Caco-2 (cell line): ENCODE measurements around the gene ARHGEF7. TPM values are rescaled to one million over a fixed set of nuclear protein-coding genes. Genes with fewer than 3 reads are reported as not detected.

Experiments
- BruUV-seq: library from RNA; stranded (reverse); fragments of 400-500 nt; replicated peaks from 2 replicates; lab custom pipeline; 2021; lab: Mats Ljungman, UMichigan
- CTCF ChIA-PET: fragments of 300-600 bp; sonication (Branson Sonifier 250); formaldehyde crosslinking; loops from one replicate; lab custom pipeline; 2022; ENCODE audit warnings: antibody characterized with exemption; lab: Charles Lee
- POLR2A ChIA-PET: fragments of 300-600 bp; sonication (Branson Sonifier 250); formaldehyde crosslinking; loops from one replicate; lab custom pipeline; 2022; ENCODE audit warnings: antibody characterized with exemption; lab: Charles Lee
- DNase-seq, 2 experiments: peaks; one replicate each; pipeline versions ENCODE4 v3.0.0 to v3.0.0-alpha.2; 2020 to 2022
- H3K27me3 ChIP-seq: replicated peaks from 2 replicates; pipeline ENCODE4 v1.6.0; 2011; ENCODE audit warnings: low read length; ENCODE audit not compliant: control insufficient read depth, insufficient read depth
- H3K36me3 ChIP-seq: 2 replicates; pipeline ENCODE4 v1.5.1; 2011; ENCODE audit warnings: low read length; ENCODE audit not compliant: control insufficient read depth, insufficient read depth
- H3K4me1 ChIP-seq: fragments of 250-450 bp; sonication (Bioruptor Pico); 2 replicates; pipeline ENCODE4 v1.5.1; 2020; ENCODE audit warnings: mild to moderate bottlenecking
- H3K4me3 ChIP-seq: 2 replicates; pipeline ENCODE4 v1.5.1; 2011; ENCODE audit warnings: low read depth, mild to moderate bottlenecking, control low read depth, low read length
- H3K9me3 ChIP-seq: fragments of 250-450 bp; sonication (Bioruptor Pico); 2 replicates; pipeline ENCODE4 v1.5.1; 2020; ENCODE audit warnings: mild to moderate bottlenecking, moderate library complexity
- H3K27ac Mint-ChIP-seq: one replicate; pipeline ENCODE4 v1.8.0; 2022; ENCODE audit warnings: mixed read lengths; ENCODE audit not compliant: unreplicated experiment
- H3K27me3 Mint-ChIP-seq: one replicate; pipeline ENCODE4 v1.8.0; 2022; ENCODE audit warnings: mixed read lengths; ENCODE audit not compliant: insufficient read depth, unreplicated experiment
- H3K36me3 Mint-ChIP-seq: one replicate; pipeline ENCODE4 v1.8.0; 2022; ENCODE audit warnings: mild to moderate bottlenecking, mixed read lengths; ENCODE audit not compliant: insufficient read depth, unreplicated experiment
- H3K4me1 Mint-ChIP-seq: one replicate; pipeline ENCODE4 v1.8.0; 2022; ENCODE audit warnings: low read depth, mixed read lengths; ENCODE audit not compliant: unreplicated experiment
- H3K4me3 Mint-ChIP-seq: one replicate; pipeline ENCODE4 v1.8.0; 2022; ENCODE audit warnings: mild to moderate bottlenecking, moderate library complexity, mixed read lengths; ENCODE audit not compliant: unreplicated experiment
- H3K9me3 Mint-ChIP-seq: one replicate; pipeline ENCODE4 v1.8.0; 2022; ENCODE audit warnings: mixed read lengths; ENCODE audit not compliant: unreplicated experiment
- intact Hi-C: fragments of 100-400 bp; cut with micrococcal nuclease; formaldehyde crosslinking; loops from one replicate; pipeline ENCODE4 v1.10.0; 2022; ENCODE audit not compliant: unreplicated experiment
- total RNA-seq: library from RNA; stranded (reverse); gene quantifications from 2 replicates; pipeline ENCODE4 v1.2.3, GENCODE V29; 2022
- TF ChIP-seq, protein P1 (sequence below), 2 experiments: fragments of 200-600 bp in 1 of 2; IDR thresholded peaks; 1 replicate in 1 of 2; 2 replicates in 1 of 2; pipeline versions ENCODE4 v1.5.1 to v1.8.0; 2011 to 2022; ENCODE audit warnings: antibody characterized with exemption in 1 of 2, control low read depth in 1 of 2, inconsistent platforms in 1 of 2, low read depth in 1 of 2, low read length in 1 of 2, mild to moderate bottlenecking in 1 of 2, moderate library complexity in 1 of 2; ENCODE audit not compliant: insufficient read depth in 1 of 2, severe bottlenecking in 1 of 2, unreplicated experiment in 1 of 2

ARHGEF7 gene
- total RNA-seq, 1 experiment from 2014 or later = 60.5 TPM

DNA sequence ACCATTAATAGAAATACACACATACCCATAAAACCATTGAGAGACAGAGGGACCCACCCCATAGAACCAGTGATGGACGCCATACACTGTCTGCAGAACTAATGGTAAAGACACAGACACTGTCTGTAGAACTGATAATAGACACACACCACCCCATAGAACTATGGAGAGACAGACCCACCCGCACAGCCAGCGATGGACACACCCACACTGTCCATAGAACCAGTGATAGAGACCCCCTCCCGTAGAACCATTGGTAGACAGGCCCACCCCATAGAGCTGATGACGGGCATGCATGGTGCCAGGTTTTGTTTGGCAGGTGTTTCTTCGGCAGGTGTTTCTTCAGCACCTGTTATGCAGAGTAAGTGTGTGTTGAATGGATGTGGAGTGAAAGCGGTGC lies 117.1 kb downstream of the ARHGEF7 start:
- no peaks in the 10 kb centered on the region for H3K9me3 ChIP-seq
- H3K36me3 ChIP-seq = no peaks in the 10 kb centered on the region
- no peak overlapping the region for H3K4me3 Mint-ChIP-seq
- ChIA-PET CTCF (no interaction called here), POLR2A (no interaction called here)
- H3K27me3 ChIP-seq = no peaks in the 10 kb centered on the region
- intact Hi-C loops = no loop called here
- H3K36me3 Mint-ChIP-seq = peaks cover 27% of the 10 kb centered on the region
- H3K27ac Mint-ChIP-seq = no peak overlapping the region
- TF ChIP-seq, protein P1, sequence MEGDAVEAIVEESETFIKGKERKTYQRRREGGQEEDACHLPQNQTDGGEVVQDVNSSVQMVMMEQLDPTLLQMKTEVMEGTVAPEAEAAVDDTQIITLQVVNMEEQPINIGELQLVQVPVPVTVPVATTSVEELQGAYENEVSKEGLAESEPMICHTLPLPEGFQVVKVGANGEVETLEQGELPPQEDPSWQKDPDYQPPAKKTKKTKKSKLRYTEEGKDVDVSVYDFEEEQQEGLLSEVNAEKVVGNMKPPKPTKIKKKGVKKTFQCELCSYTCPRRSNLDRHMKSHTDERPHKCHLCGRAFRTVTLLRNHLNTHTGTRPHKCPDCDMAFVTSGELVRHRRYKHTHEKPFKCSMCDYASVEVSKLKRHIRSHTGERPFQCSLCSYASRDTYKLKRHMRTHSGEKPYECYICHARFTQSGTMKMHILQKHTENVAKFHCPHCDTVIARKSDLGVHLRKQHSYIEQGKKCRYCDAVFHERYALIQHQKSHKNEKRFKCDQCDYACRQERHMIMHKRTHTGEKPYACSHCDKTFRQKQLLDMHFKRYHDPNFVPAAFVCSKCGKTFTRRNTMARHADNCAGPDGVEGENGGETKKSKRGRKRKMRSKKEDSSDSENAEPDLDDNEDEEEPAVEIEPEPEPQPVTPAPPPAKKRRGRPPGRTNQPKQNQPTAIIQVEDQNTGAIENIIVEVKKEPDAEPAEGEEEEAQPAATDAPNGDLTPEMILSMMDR (IDR thresholded peaks at IDR 0.05; ENCODE audit: insufficient read depth in 1 of 2, low read depth in 1 of 2, low read length in 1 of 2, severe bottlenecking in 1 of 2, unreplicated experiment in 1 of 2) = no peak
- no peak overlapping the region for H3K4me3 ChIP-seq
- no peaks in the 10 kb centered on the region for H3K4me1 ChIP-seq
- BruUV-seq = no TSS peak
- H3K9me3 Mint-ChIP-seq = no peaks in the 10 kb centered on the region
- no peaks in the 10 kb centered on the region for H3K4me1 Mint-ChIP-seq
- no peak for DNase-seq
- no peaks in the 10 kb centered on the region for H3K27me3 Mint-ChIP-seq

- Histone ChIP-seq H3K36me3 (no peaks in the 10 kb centered on the region; the same call in 1 of the 2 replicates), H3K4me3 (no peak overlapping the region), H3K9me3 (no peaks in the 10 kb centered on the region), H3K27me3 (no peaks in the 10 kb centered on the region), H3K4me1 (no peaks in the 10 kb centered on the region)
- Mint-ChIP-seq H3K4me3 (no peak overlapping the region), H3K27ac (no peak overlapping the region), H3K9me3 (no peaks in the 10 kb centered on the region), H3K27me3 (no peaks in the 10 kb centered on the region), H3K4me1 (no peaks in the 10 kb centered on the region), H3K36me3 (peaks cover 27% of the 10 kb centered on the region)
- DNase-seq = no peak
- TF ChIP-seq, protein P1 (IDR thresholded peaks at IDR 0.05; ENCODE audit: insufficient read depth in 1 of 2, low read depth in 1 of 2, low read length in 1 of 2, severe bottlenecking in 1 of 2, unreplicated experiment in 1 of 2) = no peak
- ChIA-PET POLR2A (no interaction called here), CTCF (no interaction called here)
- no TSS peak for BruUV-seq
- intact Hi-C loops = no loop called here
These were observed 118.0 kb downstream of the ARHGEF7 start for GRCh38 chr13:111233080-111233479.

DNA sequence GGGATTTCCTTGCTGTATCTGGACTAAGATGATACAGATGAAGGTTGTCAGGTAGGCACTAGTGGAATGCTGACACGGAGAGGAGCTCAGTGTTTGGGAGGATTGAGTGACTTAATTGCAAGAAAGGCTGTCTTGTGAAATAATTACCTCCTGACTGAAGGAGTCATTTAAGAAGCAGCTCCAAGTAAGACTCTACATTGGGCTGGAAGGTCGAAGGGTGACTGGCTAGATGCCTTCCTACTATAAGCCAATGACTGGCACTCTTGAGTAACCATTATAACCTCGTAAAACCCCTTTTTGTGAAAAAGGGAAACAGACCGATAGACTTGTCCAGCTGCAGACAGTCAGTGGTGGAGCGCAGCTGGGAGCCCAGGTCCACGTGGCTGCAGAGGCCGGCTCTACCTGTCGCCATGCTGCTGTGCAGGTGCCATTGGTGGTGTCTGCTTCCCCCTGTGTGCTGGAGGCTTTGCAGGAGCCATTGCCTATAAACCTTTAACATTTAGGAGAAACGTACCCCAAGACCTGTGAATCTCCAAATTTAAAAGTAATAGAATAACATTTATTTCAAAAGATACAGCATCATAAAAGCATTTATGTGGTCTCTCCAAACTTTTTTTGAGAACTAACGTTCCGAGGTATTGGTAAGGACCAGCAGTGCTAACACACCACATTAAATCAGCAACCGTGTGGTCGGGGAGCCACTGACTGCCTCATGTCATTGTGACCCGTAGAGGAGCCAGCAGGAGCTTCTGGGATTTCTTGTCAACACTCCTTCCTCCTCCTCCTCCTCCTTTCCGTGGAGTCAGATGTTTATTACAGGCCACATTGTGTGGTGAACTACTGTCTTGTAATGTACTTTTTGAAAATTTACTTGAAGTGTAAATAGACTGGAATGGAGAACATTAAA lies 124.9 kb downstream of the ARHGEF7 start:
- BruUV-seq = no TSS peak
- DNase-seq = no peak
- Histone ChIP-seq H3K9me3 (no peaks in the 10 kb centered on the region), H3K36me3 (peaks cover 2% of the 10 kb centered on the region; the same call in 1 of the 2 replicates), H3K4me3 (no peak overlapping the region), H3K27me3 (no peaks in the 10 kb centered on the region), H3K4me1 (no peaks in the 10 kb centered on the region)
- Mint-ChIP-seq H3K36me3 (peaks cover 37% of the 10 kb centered on the region), H3K4me3 (no peak overlapping the region), H3K27me3 (no peaks in the 10 kb centered on the region), H3K27ac (no peak overlapping the region), H3K4me1 (no peaks in the 10 kb centered on the region), H3K9me3 (no peaks in the 10 kb centered on the region)
- intact Hi-C loops = no loop called here
- CTCF ChIA-PET = no interaction called here
- TF ChIP-seq, protein P1 (IDR thresholded peaks at IDR 0.05; ENCODE audit: insufficient read depth in 1 of 2, low read depth in 1 of 2, low read length in 1 of 2, severe bottlenecking in 1 of 2, unreplicated experiment in 1 of 2) = no peak
- POLR2A ChIA-PET = no interaction called here
